ENCODE results near the gene PDE2A. TPM values are rescaled to one million over a fixed set of nuclear protein-coding genes. Genes with fewer than 3 reads are reported as not detected.

The PDE2A gene
- total and polyA plus RNA-seq, 2 donors (not counting 1 experiment from before 2014, with no cell fraction given), result 0.88 to 2.9 TPM

- Histone ChIP-seq H2AFZ (ENCODE audit: insufficient read depth, low read depth, low read length, poor library complexity, severe bottlenecking) (no peak overlapping the region), H4K20me1 (ENCODE audit: control insufficient read depth, insufficient read depth, low read length, poor library complexity, severe bottlenecking) (no peaks in the 10 kb centered on the region), H3K9ac (ENCODE audit: low read length) (no peak overlapping the region), H3K4me3 (ENCODE audit: control extremely low read depth in 1 of 5, extremely low read depth in 1 of 5, insufficient read depth in 1 of 5, low read depth in 2 of 5, low read length in 4 of 5) (no peak overlapping the region), H3K27me3 (replicated peaks in 1 of 4; ENCODE audit: control extremely low read depth in 1 of 4, control insufficient read depth in 3 of 4, insufficient read depth in 4 of 4, low read length in 3 of 4) (peaks cover 0 to 7% (median 1%) of the 10 kb centered on the region in 4 experiments), H3K36me3 (replicated peaks in 1 of 2; ENCODE audit: control extremely low read depth in 1 of 2, control insufficient read depth in 1 of 2, extremely low read depth in 1 of 2, insufficient read depth in 2 of 2, low read length in 1 of 2) (no peaks in the 10 kb centered on the region), H3K4me1 (ENCODE audit: control insufficient read depth in 2 of 2, insufficient read depth in 2 of 2, low read length in 2 of 2) (peaks cover under 1 to 3% of the 10 kb centered on the region in 2 donors), H3K79me2 (ENCODE audit: control insufficient read depth, insufficient read depth, low read length) (no peaks in the 10 kb centered on the region), H3K9me3 (ENCODE audit: control extremely low read depth in 1 of 3, control insufficient read depth in 2 of 3, insufficient read depth in 1 of 3, low read length in 2 of 3) (peaks cover 0 to 3% (median 0%) of the 10 kb centered on the region in 3 donors), H3K27ac (ENCODE audit: low read length in 2 of 2) (no peak overlapping the region), H3K4me2 (replicated peaks; ENCODE audit: low read depth, low read length, poor library complexity, severe bottlenecking) (no peak overlapping the region)
- TF ChIP-seq EZH2 (IDR thresholded peaks at IDR 0.05; ENCODE audit: borderline replicate concordance, insufficient read depth, low read depth, low read length, poor library complexity, severe bottlenecking), result no peak
- TF ChIP-seq CTCF (IDR thresholded peaks at IDR 0.05), result no peak
- Mint-ChIP-seq H3K4me3 (no peak overlapping the region), H3K9me3 (ENCODE audit: insufficient read depth) (no peaks in the 10 kb centered on the region), H3K4me1 (peaks cover 12% of the 10 kb centered on the region), H3K27ac (no peak overlapping the region), H3K27me3 (peaks cover 12% of the 10 kb centered on the region)
- ChIA-PET POLR2A (no interaction called here), CTCF (interaction anchor here (0.7 kb wide), 1 partner anchor 9 kb away, joined by 3 read pairs; no protein-coding TSS in a partner anchor)
- ATAC-seq (ENCODE audit: low read depth) (no peak), DNase-seq (no peak)
- intact Hi-C loops (cut with micrococcal nuclease), result no loop called here
- 80% methylated on average over 10 of the region's 13 CpGs for WGBS (ENCODE audit: insufficient coverage)
These were observed 95.0 kb downstream of the PDE2A start for GRCh38 chr11:72578991-72579815.

- H3K9me3 ChIP-seq (ENCODE audit: control extremely low read depth in 1 of 3, control insufficient read depth in 2 of 3, insufficient read depth in 1 of 3, low read length in 2 of 3), result peaks cover 0 to under 1% (median 0%) of the 10 kb centered on the region in 3 donors
- no peak overlapping the region for H3K9ac ChIP-seq (ENCODE audit: low read length)
- H3K27me3 Mint-ChIP-seq, result peaks cover 18% of the 10 kb centered on the region
- H3K4me2 ChIP-seq (replicated peaks; ENCODE audit: low read depth, low read length, poor library complexity, severe bottlenecking), result no peak overlapping the region
- no peaks in the 10 kb centered on the region for H4K20me1 ChIP-seq (ENCODE audit: control insufficient read depth, insufficient read depth, low read length, poor library complexity, severe bottlenecking)
- intact Hi-C loops (cut with micrococcal nuclease), result no loop called here
- no peaks in the 10 kb centered on the region for H3K36me3 ChIP-seq (replicated peaks in 1 of 2; ENCODE audit: control extremely low read depth in 1 of 2, control insufficient read depth in 1 of 2, extremely low read depth in 1 of 2, insufficient read depth in 2 of 2, low read length in 1 of 2)
- no peak for TF ChIP-seq EZH2 (IDR thresholded peaks at IDR 0.05; ENCODE audit: borderline replicate concordance, insufficient read depth, low read depth, low read length, poor library complexity, severe bottlenecking)
- TF ChIP-seq CTCF (IDR thresholded peaks at IDR 0.05), result no peak
- no peak overlapping the region for H3K4me3 Mint-ChIP-seq
- peaks cover 7% of the 10 kb centered on the region for H3K4me1 Mint-ChIP-seq
- no peak overlapping the region for H2AFZ ChIP-seq (ENCODE audit: insufficient read depth, low read depth, low read length, poor library complexity, severe bottlenecking)
- ChIA-PET POLR2A (no interaction called here), CTCF (interaction anchor here (1.5 kb wide), 1 partner anchor 37 kb away, joined by 4 read pairs; no protein-coding TSS in a partner anchor)
- DNase-seq (no peak), ATAC-seq (ENCODE audit: low read depth) (no peak)
- H3K9me3 Mint-ChIP-seq (ENCODE audit: insufficient read depth), result no peaks in the 10 kb centered on the region
- no peaks in the 10 kb centered on the region for H3K79me2 ChIP-seq (ENCODE audit: control insufficient read depth, insufficient read depth, low read length)
- WGBS (ENCODE audit: insufficient coverage), result 86% methylated on average over 3 of the region's 5 CpGs
- no peak overlapping the region for H3K27ac ChIP-seq (ENCODE audit: low read length in 2 of 2)
- H3K27ac Mint-ChIP-seq, result no peak overlapping the region
- peaks cover 0 to 11% (median 5%) of the 10 kb centered on the region in 4 experiments for H3K27me3 ChIP-seq (replicated peaks in 1 of 4; ENCODE audit: control extremely low read depth in 1 of 4, control insufficient read depth in 3 of 4, insufficient read depth in 4 of 4, low read length in 3 of 4)
- no peak overlapping the region for H3K4me3 ChIP-seq (ENCODE audit: control extremely low read depth in 1 of 5, extremely low read depth in 1 of 5, insufficient read depth in 1 of 5, low read depth in 2 of 5, low read length in 4 of 5)
- peaks cover 0 to 3% of the 10 kb centered on the region in 2 donors for H3K4me1 ChIP-seq (ENCODE audit: control insufficient read depth in 2 of 2, insufficient read depth in 2 of 2, low read length in 2 of 2)
These were observed 95.7 kb downstream of the PDE2A start for GRCh38 chr11:72578566-72578965.

Data from B cell (primary cell).